GM12865 (cell line): Measurements from ENCODE around the gene TTLL11.

ENCODE experiments used
- DNase-seq: peaks from one replicate; pipeline ENCODE4 v3.0.0; 2010; ENCODE audit warnings: low read depth
- H3K4me3 ChIP-seq: 2 replicates; pipeline ENCODE4 v1.5.1; 2011; ENCODE audit warnings: mild to moderate bottlenecking, low read depth, low read length, control low read depth
- TF ChIP-seq, protein P1 (sequence below): IDR thresholded peaks from 2 replicates; pipeline ENCODE4 v1.5.1; 2011; ENCODE audit warnings: low read length, control low read depth, low read depth, inconsistent platforms; ENCODE audit not compliant: insufficient read depth; ENCODE audit errors: missing control alignments

The TTLL11 gene

DNA sequence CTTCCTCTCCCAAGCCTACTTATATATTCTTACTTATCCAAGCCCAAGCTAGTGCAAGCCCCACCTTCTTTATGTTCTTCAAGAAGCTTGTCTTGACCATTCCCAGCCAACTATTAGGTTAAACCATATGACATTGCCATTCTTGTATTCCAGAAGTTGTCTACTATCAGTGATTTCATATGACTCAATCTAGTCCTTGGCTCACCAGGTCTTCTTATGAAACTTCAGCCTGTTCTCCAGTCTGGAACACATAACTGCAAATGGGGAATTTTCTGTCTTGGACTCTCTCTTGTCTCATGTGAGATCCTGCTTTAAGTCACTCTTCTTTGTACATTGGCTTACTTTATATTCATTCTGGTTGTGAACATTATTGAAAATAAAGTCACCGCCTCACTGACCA is 130.7 kb downstream of the TTLL11 start:
- H3K4me3 ChIP-seq = no peak overlapping the region
- no peak for DNase-seq
- TF ChIP-seq, protein P1, sequence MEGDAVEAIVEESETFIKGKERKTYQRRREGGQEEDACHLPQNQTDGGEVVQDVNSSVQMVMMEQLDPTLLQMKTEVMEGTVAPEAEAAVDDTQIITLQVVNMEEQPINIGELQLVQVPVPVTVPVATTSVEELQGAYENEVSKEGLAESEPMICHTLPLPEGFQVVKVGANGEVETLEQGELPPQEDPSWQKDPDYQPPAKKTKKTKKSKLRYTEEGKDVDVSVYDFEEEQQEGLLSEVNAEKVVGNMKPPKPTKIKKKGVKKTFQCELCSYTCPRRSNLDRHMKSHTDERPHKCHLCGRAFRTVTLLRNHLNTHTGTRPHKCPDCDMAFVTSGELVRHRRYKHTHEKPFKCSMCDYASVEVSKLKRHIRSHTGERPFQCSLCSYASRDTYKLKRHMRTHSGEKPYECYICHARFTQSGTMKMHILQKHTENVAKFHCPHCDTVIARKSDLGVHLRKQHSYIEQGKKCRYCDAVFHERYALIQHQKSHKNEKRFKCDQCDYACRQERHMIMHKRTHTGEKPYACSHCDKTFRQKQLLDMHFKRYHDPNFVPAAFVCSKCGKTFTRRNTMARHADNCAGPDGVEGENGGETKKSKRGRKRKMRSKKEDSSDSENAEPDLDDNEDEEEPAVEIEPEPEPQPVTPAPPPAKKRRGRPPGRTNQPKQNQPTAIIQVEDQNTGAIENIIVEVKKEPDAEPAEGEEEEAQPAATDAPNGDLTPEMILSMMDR = no peak

DNA sequence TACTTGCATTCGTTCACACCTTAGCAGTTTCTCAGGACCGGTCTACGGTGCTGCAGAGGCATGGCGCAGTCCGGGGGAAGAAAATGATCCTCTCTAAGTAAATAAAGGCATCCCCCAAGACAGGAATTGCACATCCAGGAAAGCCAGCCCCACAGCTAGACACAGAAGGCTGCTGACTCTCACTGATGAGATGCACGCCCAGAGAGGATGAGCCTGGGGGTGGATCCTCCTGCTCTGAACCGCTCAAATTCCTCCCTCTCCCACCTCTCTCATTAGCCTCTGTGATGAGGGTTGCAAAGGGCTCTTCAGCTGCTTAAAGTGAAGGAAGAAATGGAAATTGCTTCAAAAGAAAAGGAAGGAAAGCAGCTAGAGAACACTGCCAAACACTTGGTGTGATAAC is 132.4 kb downstream of the TTLL11 start:
- no peak for DNase-seq
- no peak overlapping the region for H3K4me3 ChIP-seq
- TF ChIP-seq, protein P1 = no peak

- TF ChIP-seq, protein P1 = no peak
- no peak overlapping the region for H3K4me3 ChIP-seq
- no peak for DNase-seq
These were observed 134.6 kb downstream of the TTLL11 start for GRCh38 chr9:121958530-121958929.

DNA sequence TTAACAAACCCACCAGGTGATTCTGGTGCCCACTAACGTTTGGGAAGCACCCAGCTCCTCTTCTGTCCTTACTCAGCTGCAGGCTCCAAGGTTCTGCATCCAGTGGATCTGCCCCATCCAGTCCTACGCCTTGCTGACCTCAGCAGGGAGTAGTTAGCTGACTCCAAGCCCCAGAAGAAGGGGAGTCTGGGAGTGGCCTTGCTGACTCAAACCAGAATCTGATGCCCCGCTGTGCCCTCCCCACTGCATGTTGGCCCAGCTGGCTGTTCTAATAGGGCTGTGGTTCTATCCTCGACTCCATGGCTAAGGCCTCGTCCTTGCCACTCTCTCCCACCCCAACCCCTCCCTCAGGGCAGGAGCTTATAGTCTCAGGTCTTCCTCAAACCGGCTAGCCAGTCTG is 136.3 kb downstream of the TTLL11 start:
- no peak for DNase-seq
- TF ChIP-seq, protein P1 = no peak
- H3K4me3 ChIP-seq = no peak overlapping the region

GRCh38 chr9:121955649-121956048 is 137.5 kb downstream of the TTLL11 start:
- TF ChIP-seq, protein P1 = no peak
- H3K4me3 ChIP-seq = no peak overlapping the region
- no peak for DNase-seq

DNA sequence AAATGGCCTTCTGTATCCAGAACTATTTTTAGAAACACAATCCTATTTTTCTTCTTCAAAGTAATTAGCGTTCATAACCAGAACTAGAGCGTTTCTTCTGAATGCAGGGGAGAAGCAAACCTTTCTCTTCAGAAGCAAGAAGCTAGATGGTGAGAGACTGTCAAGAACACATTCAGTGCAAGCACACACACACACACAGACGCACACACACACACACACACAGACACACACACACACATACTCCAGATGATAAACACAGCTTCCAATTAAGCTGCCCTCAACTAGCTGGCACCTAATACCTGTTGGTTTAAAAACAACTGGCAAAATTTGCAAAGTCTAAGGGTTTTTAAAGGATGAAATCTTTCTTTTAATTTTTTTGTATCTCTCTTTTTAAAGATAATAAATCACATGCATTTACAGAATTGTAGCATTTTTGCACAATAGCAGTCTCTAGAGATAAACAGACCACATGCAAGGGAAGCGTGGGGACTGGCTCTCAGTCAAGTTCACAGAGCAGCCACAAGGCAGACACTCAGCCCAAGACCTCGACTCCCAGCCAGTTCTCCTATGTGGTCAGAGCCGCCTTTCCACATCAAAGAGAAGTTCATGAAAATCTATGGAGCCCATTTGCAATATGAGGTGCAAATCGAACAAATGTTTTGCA is 138.5 kb downstream of the TTLL11 start:
- TF ChIP-seq, protein P1 = no peak
- no peak for DNase-seq
- H3K4me3 ChIP-seq = no peak overlapping the region

DNA sequence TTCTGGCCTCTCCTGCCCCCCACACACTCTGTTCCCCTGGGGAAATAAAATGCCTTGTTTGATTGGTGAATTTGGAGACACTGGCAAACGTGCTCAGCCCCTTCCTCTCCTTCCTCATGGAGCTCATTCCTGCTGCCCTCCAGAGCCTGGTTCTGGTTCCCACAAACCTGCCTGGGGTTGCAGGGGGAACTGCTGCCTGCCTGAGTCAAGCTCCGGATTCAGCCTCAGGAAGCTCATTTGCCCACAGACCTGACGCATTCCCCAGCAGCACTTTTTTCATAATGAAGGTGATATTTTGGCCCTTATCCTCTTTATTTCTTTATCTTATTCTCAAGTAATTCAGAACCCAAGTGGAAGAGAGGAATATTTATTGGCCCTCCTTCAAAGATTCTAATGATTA is 140.5 kb downstream of the TTLL11 start:
- H3K4me3 ChIP-seq = no peak overlapping the region
- TF ChIP-seq, protein P1 = no peak

More for the DNA sequence above, 140.5 kb downstream of the TTLL11 start:
- DNase-seq = no peak
